HUDEP-2 (cell line): ENCODE measurements around the gene GDF7.
"Not testable (repeated sequence)": the region's sequence is repeated elsewhere in the genome, so short reads cannot be mapped to it uniquely, and the experiment has no call there.

ENCODE experiments used
- DNase-seq, 76 experiments: peaks; one replicate each; lab custom pipeline; 2025; ENCODE audit not compliant: unreplicated experiment in 76 of 76; lab: John Stamatoyannopoulos, UW

GDF7 gene

DNA sequence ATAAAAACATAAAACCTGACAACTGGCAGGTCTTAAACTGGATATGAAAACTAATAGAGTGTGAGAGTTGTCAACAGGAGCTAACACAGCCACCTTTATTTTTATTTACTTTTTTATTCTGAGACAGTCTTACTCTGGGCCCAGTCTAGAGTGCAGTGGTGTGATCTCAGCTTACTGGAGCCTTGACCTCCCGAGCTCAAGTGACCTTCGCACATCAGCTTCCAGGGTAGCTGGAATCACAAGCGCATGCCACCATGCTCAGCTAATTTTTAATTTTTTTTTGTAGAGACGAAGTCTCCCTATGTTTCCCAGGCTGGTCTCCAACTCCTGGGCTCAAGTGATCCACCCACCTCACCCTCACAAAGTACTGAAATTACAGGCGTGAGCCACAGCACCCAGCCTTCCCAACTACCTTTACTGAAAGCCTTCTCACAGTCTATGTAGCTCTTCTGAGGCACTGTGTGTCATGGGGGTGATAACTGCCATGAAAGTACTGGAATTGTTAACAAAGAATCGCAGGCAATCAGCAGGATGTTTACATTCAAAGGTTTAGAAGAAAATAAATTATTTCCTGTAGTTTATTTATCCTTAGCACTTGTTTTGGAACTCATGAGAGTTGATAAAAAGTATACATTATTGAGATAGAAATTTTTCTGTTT is 24.3 kb downstream of the GDF7 start:
- no peak for DNase-seq

DNA sequence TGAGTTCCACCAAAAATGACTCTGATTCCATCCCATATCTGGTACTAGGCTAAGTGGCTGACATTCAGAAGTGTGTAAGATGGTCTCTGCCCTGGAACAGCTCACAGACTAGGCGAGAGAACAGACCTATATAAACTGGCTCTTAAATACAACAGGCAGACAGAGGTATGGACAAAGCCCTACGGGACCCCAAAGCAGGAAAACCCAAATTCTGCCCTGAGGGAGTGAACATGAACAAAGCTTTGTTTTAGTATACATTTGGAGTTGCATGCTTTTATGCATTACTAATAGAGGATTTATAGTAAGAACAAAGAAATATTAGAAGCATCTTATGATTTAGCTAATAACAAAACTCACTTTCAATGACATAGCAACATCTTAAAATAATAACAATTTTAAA is 25.1 kb downstream of the GDF7 start:
- DNase-seq: no peak

DNA sequence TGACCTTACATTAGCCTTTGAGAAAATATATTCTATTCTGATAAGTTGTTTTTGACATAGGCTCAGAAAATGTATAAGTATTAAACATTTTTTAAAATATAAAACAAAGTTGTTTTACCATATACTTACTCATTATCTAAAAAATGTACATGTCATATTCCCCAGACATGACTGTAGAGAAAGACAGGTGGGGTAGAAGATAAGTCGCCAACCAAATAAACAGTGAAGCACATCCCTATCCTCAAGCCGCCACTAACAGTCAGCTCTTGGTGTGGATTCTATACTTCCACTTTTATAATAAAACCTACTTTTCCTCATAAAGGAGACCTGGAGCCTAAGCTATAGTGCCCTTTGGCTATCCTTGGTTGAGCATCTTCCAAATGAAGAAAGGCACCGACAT is 26.4 kb downstream of the GDF7 start:
- no peak for DNase-seq

DNA sequence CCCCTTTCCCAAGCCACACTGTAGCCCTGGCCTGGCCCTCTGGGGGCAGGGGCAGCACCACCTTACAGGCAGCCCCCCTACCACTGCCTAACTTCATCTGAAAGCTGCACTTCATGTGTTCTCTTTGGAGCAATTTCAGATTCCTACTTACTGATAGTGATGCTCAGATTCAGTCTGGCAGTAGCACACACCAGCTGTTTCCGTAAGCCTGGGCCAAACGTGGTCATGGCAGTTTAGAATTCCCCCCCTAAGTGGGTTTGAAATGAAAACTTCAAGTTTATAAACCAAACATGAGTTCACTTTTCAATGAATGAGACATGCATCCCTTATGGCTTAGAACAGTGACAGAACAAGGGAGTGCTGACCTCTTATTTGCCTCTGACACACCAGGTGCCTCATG is 29.4 kb downstream of the GDF7 start:
- DNase-seq: no peak

DNA sequence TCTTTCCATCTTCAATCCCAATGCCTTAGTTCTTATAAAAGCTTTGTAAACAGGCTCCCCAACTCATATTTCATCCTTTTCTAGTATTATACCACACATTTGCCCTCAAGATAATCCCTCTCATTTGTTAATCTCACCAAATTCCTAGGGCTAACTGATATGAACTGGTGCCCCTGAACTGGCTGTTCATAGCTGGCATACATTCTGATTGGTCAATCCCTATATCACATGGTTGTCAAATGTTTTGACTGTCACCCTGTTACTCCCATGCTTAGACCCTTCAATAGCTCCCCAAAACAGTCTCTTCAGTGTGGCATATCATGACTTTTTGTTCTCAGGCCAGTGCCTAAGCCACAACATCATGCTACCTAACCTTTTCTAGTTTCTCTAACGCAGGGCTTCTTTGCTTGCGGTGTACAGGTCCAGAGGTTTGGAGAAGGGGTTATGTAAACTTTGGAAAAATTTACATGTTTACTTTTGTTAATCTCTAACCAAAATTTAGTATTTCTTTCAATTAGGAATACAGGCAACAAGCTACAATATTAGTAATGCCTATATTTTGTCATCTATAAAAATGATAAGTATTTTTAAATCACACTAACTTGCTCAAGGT is 30.5 kb downstream of the GDF7 start:
- no peak for DNase-seq

DNA sequence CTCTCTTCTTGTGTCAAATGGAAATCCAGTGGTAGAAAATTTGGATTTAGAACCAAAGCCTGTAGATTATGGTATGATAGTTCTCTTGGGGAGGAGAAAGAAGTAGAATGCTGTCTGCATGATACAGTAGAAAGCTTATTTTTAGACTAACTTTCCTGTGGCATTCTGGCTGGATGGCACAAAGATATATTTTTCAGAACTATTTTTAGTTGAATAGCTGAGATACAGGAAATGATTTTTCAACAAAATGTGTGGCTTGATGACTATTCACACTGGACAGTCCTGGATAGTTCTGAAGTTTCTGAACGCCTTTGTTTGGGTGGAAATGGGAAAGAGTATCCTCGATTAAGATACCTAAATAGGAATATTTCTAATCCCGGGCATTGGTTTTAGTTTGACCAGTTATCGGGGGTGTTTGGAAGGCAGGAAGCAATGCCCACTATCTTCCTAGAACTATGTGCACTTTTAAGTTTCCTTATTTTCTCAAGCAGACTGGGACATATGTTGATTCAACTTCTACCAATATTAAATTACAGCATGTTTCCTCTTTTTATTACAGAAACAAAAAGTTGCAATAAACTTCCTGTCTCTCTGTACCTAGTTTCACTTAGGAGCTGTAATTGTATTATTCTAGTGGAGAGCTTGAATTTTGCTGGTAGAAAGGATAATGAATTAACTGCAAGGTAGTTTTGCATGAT is 32.1 kb downstream of the GDF7 start:
- DNase-seq: no peak

DNA sequence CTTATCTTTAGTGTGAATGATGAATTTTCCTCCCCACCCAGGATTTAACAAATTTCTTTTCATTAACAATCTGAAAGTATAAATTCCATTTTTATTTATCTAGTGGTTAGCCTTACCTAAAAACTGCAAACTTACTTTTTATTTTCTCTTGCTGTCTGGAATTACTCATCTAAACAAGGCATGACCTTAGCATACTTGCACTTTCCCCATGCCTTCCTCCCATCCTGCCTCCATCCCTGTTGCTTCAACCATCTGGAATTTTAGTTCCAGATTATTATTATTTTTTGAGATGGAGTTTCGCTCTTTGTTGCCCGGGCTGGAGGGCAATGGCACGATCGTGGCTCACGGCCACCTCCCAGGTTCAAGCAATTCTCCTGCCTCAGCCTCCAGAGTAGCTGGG is 35.6 kb downstream of the GDF7 start:
- DNase-seq: no peak

DNA sequence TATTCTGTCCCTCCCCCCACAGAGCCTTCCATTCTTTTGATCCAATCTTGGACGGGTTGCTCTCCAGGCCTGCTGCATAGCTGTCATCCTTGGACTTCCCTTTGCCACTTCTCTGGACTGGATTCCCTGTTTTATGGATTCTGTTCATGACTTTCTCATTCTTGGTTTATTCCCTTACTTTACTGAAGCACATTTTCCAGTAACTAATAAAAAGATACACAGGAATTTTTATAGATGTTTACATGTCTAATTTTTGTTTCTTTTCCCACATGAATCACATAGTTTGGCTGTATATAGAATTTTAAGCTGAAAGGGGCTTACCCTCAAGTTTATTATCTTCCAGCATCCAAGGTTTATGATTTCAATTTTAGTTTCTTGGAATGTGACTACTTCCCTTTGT is 37.9 kb downstream of the GDF7 start:
- DNase-seq: no peak

DNA sequence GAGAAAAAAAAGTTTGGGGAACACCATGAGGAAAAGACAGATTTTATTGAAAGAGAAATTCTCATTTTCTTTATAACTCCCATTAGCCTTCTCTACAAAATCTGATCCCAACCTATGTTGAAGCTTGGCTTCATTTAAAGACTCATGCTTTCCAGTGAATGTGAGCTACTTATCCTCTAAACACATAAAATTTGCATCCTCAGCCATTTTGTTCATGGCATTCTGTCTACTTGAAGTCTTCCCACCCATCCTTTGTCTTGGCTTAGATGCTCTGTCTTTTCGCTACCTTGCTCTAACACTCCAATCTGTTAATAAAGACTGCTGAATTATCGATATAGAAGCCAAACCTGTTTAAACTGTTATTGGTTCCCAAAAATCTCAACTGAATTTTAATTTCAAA is 39.3 kb downstream of the GDF7 start:
- DNase-seq: no peak

DNA sequence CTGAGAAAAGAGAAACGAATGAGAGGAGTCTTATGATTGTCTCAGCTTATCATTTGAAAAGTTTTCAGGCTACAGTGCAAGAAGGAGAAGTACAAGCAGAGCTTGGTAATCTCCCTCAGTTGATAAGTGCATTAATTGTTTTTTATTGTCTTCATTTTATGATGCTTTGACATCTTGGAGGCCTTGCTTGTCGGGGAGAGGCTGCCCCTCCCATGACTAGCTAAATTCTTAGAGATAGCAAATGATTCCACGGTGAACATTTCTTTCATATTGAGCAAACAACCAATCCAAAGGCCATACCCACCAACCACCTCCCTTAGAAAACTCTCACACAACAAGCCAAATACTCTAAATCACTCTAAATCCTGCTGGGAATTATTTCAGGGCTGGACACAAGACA is 39.8 kb downstream of the GDF7 start:
- DNase-seq: no peak

DNA sequence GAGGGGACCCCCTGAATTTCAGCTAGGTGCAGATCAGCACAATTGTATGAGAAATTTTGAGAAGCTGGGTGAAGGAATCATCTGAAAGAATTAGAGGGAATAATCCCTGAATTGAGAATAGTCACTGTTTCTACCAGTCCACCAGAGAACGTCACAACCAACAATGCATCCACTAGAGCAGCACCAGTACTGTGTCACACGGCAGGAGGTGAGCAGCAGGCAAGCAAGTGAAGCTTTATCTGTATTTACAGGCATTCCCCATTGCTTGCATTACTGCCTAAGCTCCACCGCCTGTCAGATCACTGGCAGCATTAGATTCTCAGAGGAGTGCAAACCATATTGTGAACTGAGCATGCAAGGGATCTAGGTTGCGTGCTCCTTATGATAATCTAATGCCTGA is 40.7 kb downstream of the GDF7 start:
- DNase-seq: no peak

DNA sequence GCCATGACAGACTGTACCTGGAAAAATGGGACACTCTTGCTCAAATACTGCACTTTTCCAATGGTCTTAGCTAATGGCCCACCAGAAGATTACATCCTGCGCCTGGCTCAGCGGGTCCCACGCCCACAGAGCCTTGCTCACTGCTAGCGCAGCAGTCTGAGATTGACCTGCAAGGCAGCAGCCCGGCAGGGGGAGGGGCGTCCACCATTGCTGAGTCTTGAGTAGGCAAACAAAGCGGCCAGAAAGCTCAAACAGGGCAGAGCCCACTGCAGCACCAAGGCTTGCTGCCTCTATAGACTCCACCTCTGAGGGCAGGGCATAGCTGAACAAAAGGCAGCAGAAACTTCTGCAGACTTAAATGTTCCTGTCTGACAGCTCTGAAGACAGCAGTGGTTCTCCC is 44.7 kb downstream of the GDF7 start:
- not testable (repeated sequence) for DNase-seq

DNA sequence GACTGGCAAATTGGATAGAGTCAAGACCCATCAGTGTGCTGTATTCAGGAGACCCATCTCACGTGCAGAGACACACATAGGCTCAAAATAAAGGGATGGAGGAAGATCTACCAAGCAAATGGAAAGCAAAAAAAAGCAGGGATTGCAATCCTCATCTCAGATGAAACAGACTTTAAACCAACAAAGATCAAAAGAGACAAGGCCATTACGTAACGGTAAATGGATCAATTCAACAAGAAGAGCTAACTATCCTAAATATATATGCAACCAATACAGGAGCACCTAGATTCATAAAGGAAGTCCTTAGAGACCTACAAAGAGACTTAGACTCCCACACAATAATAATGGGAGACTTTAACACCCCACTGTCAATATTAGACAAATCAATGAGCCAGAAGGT is 46.6 kb downstream of the GDF7 start:
- not testable (repeated sequence) for DNase-seq

DNA sequence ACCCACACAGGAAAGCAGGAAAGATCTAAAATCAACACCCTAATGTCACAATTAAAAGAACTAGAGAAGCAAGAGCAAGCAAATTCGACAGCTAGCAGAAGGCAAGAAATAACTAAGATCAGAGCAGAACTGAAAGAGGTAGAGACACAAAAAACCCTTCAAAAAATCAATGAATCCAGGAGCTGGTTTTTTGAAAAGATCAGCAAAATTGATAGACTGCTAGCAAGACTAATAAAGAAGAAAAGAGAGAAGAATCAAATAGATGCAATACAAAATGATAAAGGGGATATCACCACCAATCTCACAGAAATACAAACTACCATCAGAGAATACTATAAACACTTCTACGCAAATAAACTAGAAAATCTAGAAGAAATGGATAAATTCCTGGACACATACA is 47.5 kb downstream of the GDF7 start:
- not testable (repeated sequence) for DNase-seq

DNA sequence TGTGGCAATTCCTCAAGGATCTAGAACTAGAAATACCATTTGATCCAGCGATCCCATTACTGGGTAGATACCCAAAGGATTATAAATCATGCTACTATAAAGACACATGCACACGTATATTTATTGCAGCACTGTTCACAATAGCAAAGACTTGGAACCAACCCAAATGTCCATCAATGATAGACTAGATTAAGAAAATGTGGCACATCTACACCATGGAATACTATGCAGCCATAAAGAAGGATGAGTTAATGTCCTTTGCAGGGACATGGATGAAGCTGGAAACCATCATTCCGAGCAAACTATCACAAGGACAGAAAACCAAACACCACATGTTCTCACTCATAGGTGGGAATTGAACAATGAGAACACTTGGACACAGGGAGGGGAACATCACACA is 49.2 kb downstream of the GDF7 start:
- not testable (repeated sequence) for DNase-seq

DNA sequence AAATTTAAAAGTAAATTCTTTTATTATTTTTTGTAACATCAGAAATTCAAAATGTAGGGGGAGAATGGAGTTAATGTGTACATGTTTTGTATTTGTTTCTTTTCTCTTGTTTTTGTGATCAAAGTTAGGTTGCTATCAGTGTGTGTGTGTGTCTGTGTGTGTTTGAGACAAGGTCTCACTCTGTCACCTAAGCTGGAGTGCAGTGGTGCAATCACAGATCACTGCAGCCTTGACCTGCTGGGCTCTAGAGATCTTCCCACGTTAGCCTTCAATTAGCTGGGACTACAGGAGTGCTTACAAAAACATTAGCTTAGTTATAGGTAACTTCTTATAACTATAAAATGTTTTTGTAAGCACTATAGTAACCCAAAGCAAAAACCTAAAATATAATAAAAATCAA is 50.7 kb downstream of the GDF7 start:
- DNase-seq: no peak

DNA sequence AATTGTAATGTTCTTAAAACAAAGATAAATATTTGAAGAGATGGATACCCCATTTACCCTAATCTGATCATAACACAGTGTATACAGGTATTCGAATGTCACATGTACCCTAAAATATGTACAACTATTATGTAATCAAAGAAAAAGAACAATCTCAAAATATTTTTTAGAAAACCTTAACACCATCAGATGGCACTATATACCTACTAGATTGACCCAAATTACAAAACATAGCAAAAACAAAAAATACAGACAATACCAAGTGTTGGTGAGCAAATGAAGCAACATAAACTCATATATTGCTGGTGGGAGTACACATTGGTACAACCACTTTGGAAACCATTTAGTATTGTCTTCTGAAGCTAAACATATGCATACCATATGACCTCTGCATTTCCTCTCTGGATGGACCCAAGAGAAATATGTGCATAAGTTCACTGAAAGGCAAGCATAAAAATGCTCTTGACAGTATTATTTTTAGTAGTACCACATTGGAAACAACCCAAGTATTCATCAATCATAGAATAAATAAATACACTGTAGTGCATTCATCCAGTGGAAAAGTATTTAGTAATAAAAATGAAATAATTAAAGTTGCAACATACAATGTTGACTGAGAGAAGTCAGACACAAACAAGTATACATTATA is 55.8 kb downstream of the GDF7 start:
- DNase-seq: no peak

DNA sequence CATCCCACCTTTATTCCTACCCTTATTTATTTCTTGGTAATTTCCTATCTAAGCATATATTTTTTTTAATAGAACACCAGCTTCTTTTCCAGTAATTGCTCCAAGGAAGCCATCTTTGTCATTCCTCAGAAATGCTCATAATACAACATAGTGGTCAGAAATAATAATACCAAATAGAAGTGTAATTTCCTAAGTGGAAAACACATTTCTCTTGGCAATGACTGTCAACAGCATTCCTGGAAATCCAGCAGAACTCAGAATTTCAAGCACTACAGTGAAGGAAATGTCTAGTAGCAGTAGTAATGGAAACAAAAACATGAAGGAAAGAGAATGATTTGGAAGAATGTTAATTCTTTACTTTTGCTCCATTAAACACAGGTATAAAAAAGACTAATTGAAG is 56.6 kb downstream of the GDF7 start:
- no peak for DNase-seq

DNA sequence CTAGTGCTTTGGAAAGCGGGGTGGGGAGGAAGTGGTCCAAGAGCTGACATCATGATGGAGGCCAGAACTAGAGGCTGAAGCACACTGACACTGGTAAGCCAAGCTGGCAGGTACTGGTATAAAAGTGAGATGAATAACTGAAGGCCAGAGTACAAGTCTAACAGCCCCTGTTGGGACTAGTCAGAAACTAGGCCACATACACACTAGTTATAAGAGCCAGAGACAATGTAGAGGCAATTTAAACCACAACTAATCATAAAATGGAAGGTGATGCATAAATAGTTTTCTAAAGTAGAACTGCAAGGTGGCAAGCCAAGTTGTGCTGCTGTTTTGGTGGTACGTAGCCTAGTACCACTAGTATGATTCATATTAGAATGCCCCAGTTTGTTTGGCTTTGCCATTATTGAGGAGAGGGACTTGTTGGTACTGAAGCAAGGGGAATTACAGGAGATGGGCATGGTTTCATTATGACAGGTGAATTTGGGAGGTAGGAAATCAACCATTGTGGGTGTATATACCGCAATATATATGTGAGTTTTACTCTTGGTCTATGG is 57.6 kb downstream of the GDF7 start:
- DNase-seq: no peak

DNA sequence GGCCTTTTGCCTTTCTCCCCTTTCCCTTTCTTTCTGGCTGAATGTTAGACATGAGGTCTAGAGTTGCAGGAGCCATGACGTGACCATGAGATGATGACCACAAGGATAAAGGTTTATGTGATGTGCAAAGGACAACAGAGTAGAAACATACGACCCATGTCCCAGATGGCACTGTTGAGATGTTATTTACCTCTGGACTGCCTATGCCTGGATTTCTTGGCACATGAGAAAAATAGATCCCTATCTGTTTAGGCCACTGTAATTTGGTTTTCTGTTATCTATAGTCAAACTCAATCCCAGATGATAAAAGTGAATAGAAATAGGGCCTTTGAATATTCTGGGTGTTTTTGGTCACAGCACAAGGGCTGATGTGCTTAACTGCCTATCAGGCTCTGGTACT is 58.8 kb downstream of the GDF7 start:
- DNase-seq: no peak

DNA sequence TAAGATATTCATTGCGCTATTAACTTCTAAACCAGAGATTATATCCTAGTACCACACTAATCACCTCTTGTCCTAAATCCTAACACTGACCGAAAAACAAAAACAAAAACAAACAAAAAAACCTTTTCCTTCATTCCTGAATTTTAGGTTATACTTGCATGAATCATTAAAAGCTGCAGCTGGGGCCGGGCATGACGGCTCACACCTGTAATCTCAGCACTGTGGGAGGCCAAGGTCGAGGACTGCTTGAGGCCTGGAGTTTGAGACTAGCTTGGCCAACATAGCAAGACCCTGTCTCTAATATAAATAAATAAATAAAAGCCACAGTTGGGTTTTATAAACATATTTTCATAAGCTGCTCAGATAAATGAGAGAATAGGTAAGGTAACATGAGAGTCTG is 60.0 kb downstream of the GDF7 start:
- no peak for DNase-seq
